Panc1 (cell line): ENCODE results near the gene IL34. TPM values are rescaled to one million over a fixed set of nuclear protein-coding genes. Genes with fewer than 3 reads are reported as not detected.

Experiments used
- ATAC-seq: fragments of 200-7000 bp; cut with Tn5 transposase; 2 replicates; pipeline ENCODE4 v1.9.1; 2020; ENCODE audit warnings: mild to moderate bottlenecking, moderate library complexity
- BruUV-seq: library from RNA; stranded (reverse); fragments of 400-500 nt; replicated peaks from 2 replicates; lab custom pipeline; 2021; lab: Mats Ljungman, UMichigan
- CTCF ChIA-PET: fragments of 300-600 bp; sonication (Branson Sonifier 250); formaldehyde crosslinking; loops from one replicate; lab custom pipeline; 2022; ENCODE audit warnings: antibody characterized with exemption; lab: Charles Lee
- POLR2A ChIA-PET: fragments of 300-600 bp; sonication (Branson Sonifier 250); formaldehyde crosslinking; loops from one replicate; lab custom pipeline; 2022; ENCODE audit warnings: antibody characterized with exemption; lab: Charles Lee
- DNase-seq: peaks from one replicate; pipeline ENCODE4 v3.0.0-alpha.2; 2010; ENCODE audit warnings: low read depth, low spot score
- H3K27ac ChIP-seq: 2 replicates; pipeline ENCODE4 v1.5.1; 2011; ENCODE audit warnings: mild to moderate bottlenecking, low read length, inconsistent platforms
- H3K27me3 ChIP-seq: fragments of 200-500 bp; sonication (Bioruptor generic); 2 replicates; pipeline ENCODE4 v1.6.0; 2014; ENCODE audit warnings: low read length, inconsistent platforms; ENCODE audit not compliant: control insufficient read depth, insufficient read depth
- H3K36me3 ChIP-seq: fragments of 200-500 bp; sonication (Bioruptor generic); 2 replicates; pipeline ENCODE4 v1.5.1; 2014; ENCODE audit warnings: inconsistent platforms, mild to moderate bottlenecking, low read length, moderate library complexity; ENCODE audit not compliant: control insufficient read depth, insufficient read depth
- H3K4me1 ChIP-seq: 2 replicates; pipeline ENCODE4 v1.5.1; 2011; ENCODE audit warnings: inconsistent platforms, mild to moderate bottlenecking, low read length, moderate library complexity; ENCODE audit not compliant: control insufficient read depth, insufficient read depth
- H3K4me3 ChIP-seq, 2 experiments: 2 replicates each; pipeline ENCODE4 v1.5.1; 2011 to 2012; ENCODE audit warnings: low read depth in 2 of 2, low read length in 2 of 2, mild to moderate bottlenecking in 2 of 2, inconsistent platforms in 1 of 2, moderate library complexity in 1 of 2
- H3K9me3 ChIP-seq: fragments of 200-500 bp; sonication (Bioruptor generic); 2 replicates; pipeline ENCODE4 v1.5.1; 2014; ENCODE audit warnings: low read depth, mild to moderate bottlenecking, inconsistent platforms, low read length, moderate library complexity; ENCODE audit not compliant: control insufficient read depth, insufficient read depth
- POLR2AphosphoS5 ChIP-seq: IDR thresholded peaks from 2 replicates; pipeline ENCODE4 v1.6.1; 2012; ENCODE audit warnings: mild to moderate bottlenecking, low read depth, low read length, moderate library complexity
- REST ChIP-seq, 2 experiments: IDR thresholded peaks; 2 replicates each; pipeline ENCODE4 v1.6.1; 2011 to 2012; ENCODE audit warnings: low read depth in 2 of 2, control low read depth in 1 of 2, low read length in 1 of 2, mild to moderate bottlenecking in 1 of 2, moderate library complexity in 1 of 2; ENCODE audit not compliant: insufficient read depth in 1 of 2
- SIN3A ChIP-seq: IDR thresholded peaks from 2 replicates; pipeline ENCODE4 v1.6.1; 2012; ENCODE audit warnings: low read depth, mild to moderate bottlenecking, low read length, moderate library complexity, borderline replicate concordance; ENCODE audit not compliant: insufficient read depth
- TCF7L2 ChIP-seq: IDR thresholded peaks from 2 replicates; pipeline ENCODE4 v1.6.1; 2011; ENCODE audit warnings: mild to moderate bottlenecking, low read depth, low read length, inconsistent platforms
- in situ Hi-C: cut with HindIII; loops from 2 replicates; pipeline ENCODE4 v1.10.0; 2016; ENCODE audit warnings: low sequenced_read_pairs, low pct_unique_long_range_greater_than_20kb
- intact Hi-C: fragments of 100-400 bp; cut with micrococcal nuclease; formaldehyde crosslinking; loops from one replicate; pipeline ENCODE4 v1.10.0; 2022; ENCODE audit not compliant: unreplicated experiment
- total RNA-seq: library from RNA; stranded (reverse); gene quantifications from one replicate; pipeline ENCODE4 v1.2.1, GENCODE V29; 2021; ENCODE audit not compliant: unreplicated experiment
- TF ChIP-seq, protein P1 (sequence below): fragments of 450-650 bp; IDR thresholded peaks from 2 replicates; pipeline ENCODE4 v1.5.1; 2017; ENCODE audit warnings: mild to moderate bottlenecking

Gene IL34
- total RNA-seq, 1 experiment from 2014 or later: 5.8 TPM

- no peak for TF ChIP-seq TCF7L2
- no peak for TF ChIP-seq SIN3A
- no peak for TF ChIP-seq POLR2AphosphoS5
- TF ChIP-seq, protein P1, sequence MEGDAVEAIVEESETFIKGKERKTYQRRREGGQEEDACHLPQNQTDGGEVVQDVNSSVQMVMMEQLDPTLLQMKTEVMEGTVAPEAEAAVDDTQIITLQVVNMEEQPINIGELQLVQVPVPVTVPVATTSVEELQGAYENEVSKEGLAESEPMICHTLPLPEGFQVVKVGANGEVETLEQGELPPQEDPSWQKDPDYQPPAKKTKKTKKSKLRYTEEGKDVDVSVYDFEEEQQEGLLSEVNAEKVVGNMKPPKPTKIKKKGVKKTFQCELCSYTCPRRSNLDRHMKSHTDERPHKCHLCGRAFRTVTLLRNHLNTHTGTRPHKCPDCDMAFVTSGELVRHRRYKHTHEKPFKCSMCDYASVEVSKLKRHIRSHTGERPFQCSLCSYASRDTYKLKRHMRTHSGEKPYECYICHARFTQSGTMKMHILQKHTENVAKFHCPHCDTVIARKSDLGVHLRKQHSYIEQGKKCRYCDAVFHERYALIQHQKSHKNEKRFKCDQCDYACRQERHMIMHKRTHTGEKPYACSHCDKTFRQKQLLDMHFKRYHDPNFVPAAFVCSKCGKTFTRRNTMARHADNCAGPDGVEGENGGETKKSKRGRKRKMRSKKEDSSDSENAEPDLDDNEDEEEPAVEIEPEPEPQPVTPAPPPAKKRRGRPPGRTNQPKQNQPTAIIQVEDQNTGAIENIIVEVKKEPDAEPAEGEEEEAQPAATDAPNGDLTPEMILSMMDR: no peak
- no peak for TF ChIP-seq REST (IDR thresholded peaks at IDR 0.05; ENCODE audit: insufficient read depth in 1 of 2, low read depth in 2 of 2, low read length in 1 of 2)
- no peak for ATAC-seq
- in situ Hi-C loops: no loop called here
Observed at GRCh38 chr16:70635336-70636016, 10.9 kb upstream of the IL34 start.

DNA sequence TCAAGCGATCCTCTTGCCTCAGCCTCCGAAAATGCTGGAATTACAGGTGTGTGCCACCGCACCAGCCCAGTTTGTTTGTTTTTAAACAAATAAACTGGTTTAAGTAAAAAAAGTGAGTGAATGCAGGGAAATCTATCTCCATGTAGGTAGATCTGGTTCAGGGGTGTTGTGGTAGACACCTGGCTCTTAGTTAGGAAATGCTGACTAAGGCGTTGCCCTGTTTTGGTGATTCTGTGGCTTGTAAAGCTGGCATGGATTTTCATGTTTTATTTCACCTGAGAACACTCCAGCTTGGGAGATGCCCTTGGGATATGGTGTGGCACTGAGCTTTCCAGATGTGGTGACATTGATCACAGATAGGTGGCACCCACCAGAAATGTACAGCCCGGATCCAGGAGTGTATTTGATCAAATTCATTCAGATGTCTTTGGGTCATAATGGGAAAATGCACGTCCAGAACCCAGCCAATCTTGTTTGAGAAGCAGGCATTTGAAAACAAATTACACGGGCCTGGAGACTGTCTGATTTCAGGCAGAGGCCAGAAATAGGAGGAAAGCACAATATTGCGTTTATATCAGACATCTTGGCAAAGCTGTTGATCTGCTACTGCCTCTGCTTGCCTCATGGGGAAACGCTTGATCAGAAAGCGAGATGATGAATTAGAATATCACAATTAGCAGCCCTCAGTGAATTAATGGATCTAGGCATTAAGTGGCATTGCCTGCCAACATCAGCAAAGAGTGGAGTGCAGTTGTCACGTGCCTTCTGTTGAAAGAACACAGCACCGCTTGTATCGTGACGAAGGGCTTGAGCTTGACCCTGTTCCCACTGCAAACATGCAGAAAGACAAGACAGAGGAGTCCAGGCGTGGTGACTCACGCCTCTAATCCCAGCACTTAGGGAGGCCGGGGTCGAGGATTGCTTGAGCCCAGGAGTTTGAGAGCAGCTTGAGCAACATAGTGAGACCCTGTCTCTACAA lies 7.3 kb upstream of the IL34 start:
- TF ChIP-seq SIN3A (no peak), TCF7L2 (no peak), POLR2AphosphoS5 (no peak), REST (IDR thresholded peaks at IDR 0.05; ENCODE audit: insufficient read depth in 1 of 2, low read depth in 2 of 2, low read length in 1 of 2) (no peak)
- TF ChIP-seq, protein P1: no peak; the same call in 1 of the 2 replicates
- in situ Hi-C loops: no loop called here
- CTCF ChIA-PET: interaction anchor here (1.2 kb wide), 1 partner anchor 15 kb away, joined by 4 read pairs; no protein-coding TSS in a partner anchor
- no peak overlapping the region for H3K27ac ChIP-seq
- H3K4me3 ChIP-seq: no peak overlapping the region
- ATAC-seq (no peak), DNase-seq (no peak)
- H3K36me3 ChIP-seq: no peaks in the 10 kb centered on the region
- no peaks in the 10 kb centered on the region for H3K4me1 ChIP-seq
- POLR2A ChIA-PET: interaction anchor here (0.7 kb wide), 1 partner anchor 109 kb away, joined by 3 read pairs; no protein-coding TSS in a partner anchor
- no TSS peak for BruUV-seq
- H3K27me3 ChIP-seq: no peaks in the 10 kb centered on the region
- intact Hi-C loops: no loop called here
- H3K9me3 ChIP-seq: no peaks in the 10 kb centered on the region

More at GRCh38 chr16:70635336-70636016, 10.9 kb upstream of the IL34 start:
- Histone ChIP-seq H3K4me3 (no peak overlapping the region), H3K27ac (no peak overlapping the region), H3K9me3 (no peaks in the 10 kb centered on the region), H3K27me3 (no peaks in the 10 kb centered on the region), H3K4me1 (no peaks in the 10 kb centered on the region), H3K36me3 (no peaks in the 10 kb centered on the region)
- POLR2A ChIA-PET: no interaction called here
- BruUV-seq: no TSS peak
- CTCF ChIA-PET: interaction anchor here (0.9 kb wide), 1 partner anchor 138 kb away, joined by 8 read pairs; no protein-coding TSS in a partner anchor
- DNase-seq: no peak
- intact Hi-C loops: no loop called here
